H1 (cell line): ENCODE measurements around the gene PCSK4. TPM values are rescaled to one million over a fixed set of nuclear protein-coding genes. Genes with fewer than 3 reads are reported as not detected.

ENCODE experiments used
- CTCF ChIA-PET: fragments of 300-600 bp; sonication (Branson Sonifier 250); formaldehyde crosslinking; loops from one replicate; lab custom pipeline; 2021; ENCODE audit not compliant: partially characterized antibody; lab: Charles Lee
- POLR2A ChIA-PET: fragments of 300-600 bp; sonication (Branson Sonifier 250); formaldehyde crosslinking; loops from one replicate; lab custom pipeline; 2021; ENCODE audit warnings: inconsistent platforms; ENCODE audit not compliant: partially characterized antibody; lab: Charles Lee
- DNase-seq, 2 experiments: peaks; one replicate each; pipeline versions ENCODE4 v3.0.0 to v3.0.0-alpha.2; 2010 to 2022; ENCODE audit warnings: low spot score in 2 of 2, low read depth in 1 of 2, mixed read lengths in 1 of 2
- FAIRE-seq: peaks from 2 replicates; lab custom pipeline; 2011; peaks lifted over from hg19 to GRCh38; lab: Jason Lieb, UNC
- H2AFZ ChIP-seq: 2 replicates; pipeline ENCODE4 v1.8.1; 2012; ENCODE audit warnings: low read length, inconsistent platforms
- H2AK5ac ChIP-seq: 2 replicates; pipeline ENCODE4 v1.6.1; 2013; ENCODE audit warnings: low read depth, low read length
- H2BK120ac ChIP-seq: replicated peaks from 2 replicates; pipeline ENCODE3; 2013; ENCODE audit warnings: low read depth, low read length, inconsistent platforms
- H2BK12ac ChIP-seq: 2 replicates; pipeline ENCODE4 v1.6.1; 2013; ENCODE audit warnings: low read depth, low read length
- H2BK15ac ChIP-seq: 2 replicates; pipeline ENCODE4 v1.6.1; 2013; ENCODE audit warnings: low read length
- H2BK20ac ChIP-seq: 2 replicates; pipeline ENCODE4 v1.6.1; 2013; ENCODE audit warnings: low read length
- H2BK5ac ChIP-seq: 2 replicates; pipeline ENCODE4 v1.6.1; 2013; ENCODE audit warnings: low read depth, low read length
- H3K14ac ChIP-seq: 2 replicates; pipeline ENCODE4 v1.6.1; 2013; ENCODE audit warnings: inconsistent platforms; ENCODE audit not compliant: insufficient read length
- H3K18ac ChIP-seq: 2 replicates; pipeline ENCODE4 v1.6.1; 2013; ENCODE audit warnings: low read length; ENCODE audit errors: extremely low read depth
- H3K23ac ChIP-seq: 2 replicates; pipeline ENCODE4 v1.6.1; 2013; ENCODE audit warnings: inconsistent platforms; ENCODE audit not compliant: insufficient read length
- H3K23me2 ChIP-seq: 2 replicates; pipeline ENCODE4 v1.6.1; 2013; ENCODE audit warnings: low read depth, low read length
- H3K27ac ChIP-seq: 2 replicates; pipeline ENCODE4 v1.6.1; 2011; ENCODE audit warnings: low read depth, low read length, inconsistent platforms
- H3K27me3 ChIP-seq, 4 experiments: replicated peaks in 1 of 4; 1 replicate in 1 of 4; 2 replicates in 3 of 4; pipeline versions ENCODE4 v1.6.1 to v1.8.1; 2011 to 2013; ENCODE audit warnings: low read length in 3 of 4, mild to moderate bottlenecking in 3 of 4, inconsistent platforms in 2 of 4, mixed read lengths in 2 of 4, moderate library complexity in 1 of 4; ENCODE audit not compliant: control insufficient read depth in 3 of 4, insufficient read depth in 3 of 4; ENCODE audit errors: extremely low read depth in 1 of 4
- H3K36me3 ChIP-seq, 4 experiments: 2 replicates each; pipeline versions ENCODE4 v1.6.1 to v1.8.1; 2011 to 2013; ENCODE audit warnings: mild to moderate bottlenecking in 4 of 4, low read length in 3 of 4, moderate library complexity in 2 of 4, control low read depth in 1 of 4, inconsistent platforms in 1 of 4; ENCODE audit not compliant: insufficient read depth in 4 of 4, control insufficient read depth in 2 of 4
- H3K4ac ChIP-seq: replicated peaks from 2 replicates; pipeline ENCODE3; 2013; ENCODE audit warnings: low read length, low read depth, mixed read lengths, inconsistent platforms; ENCODE audit not compliant: insufficient read length
- H3K4me1 ChIP-seq, 4 experiments: replicated peaks in 1 of 4; 1 replicate in 1 of 4; 2 replicates in 3 of 4; pipeline versions ENCODE4 v1.6.1 to v1.8.1; 2011 to 2013; ENCODE audit warnings: low read length in 3 of 4, inconsistent platforms in 2 of 4, mixed read lengths in 1 of 4; ENCODE audit not compliant: insufficient read depth in 4 of 4, control insufficient read depth in 3 of 4
- H3K4me2 ChIP-seq, 2 experiments: 2 replicates each; pipeline versions ENCODE4 v1.6.1 to v1.8.1; 2011 to 2013; ENCODE audit warnings: low read depth in 2 of 2, low read length in 2 of 2, control low read depth in 1 of 2, inconsistent platforms in 1 of 2, mild to moderate bottlenecking in 1 of 2; ENCODE audit not compliant: insufficient read depth in 1 of 2
- H3K4me3 ChIP-seq, 4 experiments: fragments of 200-600, 300-600 bp in 1 of 4; sonication (generic), shearing (Covaris generic), sonication (Bioruptor Twin) in 1 of 4; 2 replicates each; pipeline versions ENCODE4 v1.5.1 to v1.8.1; 2011 to 2016; ENCODE audit warnings: low read length in 4 of 4, low read depth in 3 of 4, control low read depth in 2 of 4, inconsistent platforms in 2 of 4, mild to moderate bottlenecking in 2 of 4, mixed read lengths in 1 of 4, moderate library complexity in 1 of 4; ENCODE audit not compliant: insufficient read depth in 2 of 4; ENCODE audit errors: extremely low read depth in 1 of 4
- H3K56ac ChIP-seq: replicated peaks from 2 replicates; pipeline ENCODE3; 2013; ENCODE audit warnings: low read depth, mild to moderate bottlenecking, mixed read lengths, low read length, inconsistent platforms; ENCODE audit not compliant: insufficient read length
- H3K79me1 ChIP-seq: 2 replicates; pipeline ENCODE4 v1.6.1; 2013; ENCODE audit warnings: low read depth, low read length, control low read depth
- H3K79me2 ChIP-seq, 2 experiments: 2 replicates each; pipeline versions ENCODE4 v1.6.1 to v1.8.1; 2012 to 2013; ENCODE audit warnings: low read length in 2 of 2, mild to moderate bottlenecking in 2 of 2, inconsistent platforms in 1 of 2; ENCODE audit not compliant: insufficient read depth in 2 of 2, control insufficient read depth in 1 of 2
- H3K9ac ChIP-seq, 4 experiments: replicated peaks in 1 of 4; 1 replicate in 1 of 4; 2 replicates in 3 of 4; pipeline versions ENCODE4 v1.6.1 to v1.8.1; 2011 to 2013; ENCODE audit warnings: low read depth in 3 of 4, low read length in 3 of 4, control low read depth in 2 of 4, mild to moderate bottlenecking in 2 of 4, moderate library complexity in 2 of 4, inconsistent platforms in 1 of 4; ENCODE audit errors: extremely low read depth in 1 of 4
- H3K9me3 ChIP-seq, 2 experiments: 2 replicates each; pipeline versions ENCODE4 v1.6.1 to v1.8.1; 2012 to 2013; ENCODE audit warnings: mild to moderate bottlenecking in 2 of 2, moderate library complexity in 2 of 2, control low read depth in 1 of 2, inconsistent platforms in 1 of 2, low read depth in 1 of 2, low read length in 1 of 2, mixed read lengths in 1 of 2; ENCODE audit not compliant: insufficient read depth in 2 of 2
- H4K20me1 ChIP-seq, 2 experiments: replicated peaks in 1 of 2; 2 replicates each; pipeline versions ENCODE3 to v1.8.1; 2011 to 2013; ENCODE audit warnings: inconsistent platforms in 2 of 2, low read length in 2 of 2, mild to moderate bottlenecking in 1 of 2; ENCODE audit not compliant: insufficient read depth in 2 of 2, control insufficient read depth in 1 of 2
- H4K5ac ChIP-seq: 2 replicates; pipeline ENCODE4 v1.6.1; 2013; ENCODE audit warnings: low read length, low read depth, mixed read lengths, inconsistent platforms; ENCODE audit not compliant: insufficient read length
- H4K8ac ChIP-seq: 2 replicates; pipeline ENCODE4 v1.8.0; 2013; ENCODE audit warnings: mild to moderate bottlenecking, moderate library complexity, low read length, inconsistent platforms; ENCODE audit not compliant: insufficient read depth; ENCODE audit errors: extremely low read depth
- H4K91ac ChIP-seq: replicated peaks from 2 replicates; pipeline ENCODE3; 2013; ENCODE audit warnings: low read length, mixed read lengths, inconsistent platforms; ENCODE audit not compliant: insufficient read length
- ASH2L ChIP-seq: fragments of 200-600, 300-600 bp; sonication (generic); IDR thresholded peaks from one replicate; pipeline ENCODE4 v1.7.1; 2017; ENCODE audit warnings: low read length
- BACH1 ChIP-seq: IDR thresholded peaks from 2 replicates; pipeline ENCODE4 v1.6.1; 2012; ENCODE audit warnings: low read length, improper control_type of control experiment
- EGR1 ChIP-seq: IDR thresholded peaks from 2 replicates; pipeline ENCODE4 v1.6.1; 2011; ENCODE audit warnings: low read depth, low read length, borderline replicate concordance
- EZH2 ChIP-seq: fragments of 200-600 bp; sonication (generic); IDR thresholded peaks from 2 replicates; pipeline ENCODE4 v1.7.1; 2012; ENCODE audit warnings: low read depth, mild to moderate bottlenecking, moderate library complexity, low read length, inconsistent platforms; ENCODE audit not compliant: severe bottlenecking
- GABPA ChIP-seq: IDR thresholded peaks from 2 replicates; pipeline ENCODE4 v1.6.1; 2011; ENCODE audit warnings: mild to moderate bottlenecking, low read length, moderate library complexity, borderline replicate concordance; ENCODE audit not compliant: insufficient read depth
- GTF2F1 ChIP-seq: IDR thresholded peaks from 2 replicates; pipeline ENCODE4 v1.6.1; 2012; ENCODE audit warnings: low read depth, low read length, improper control_type of control experiment, borderline replicate concordance
- HDAC2 ChIP-seq, 2 experiments: fragments of 300-600 bp in 1 of 2; sonication (generic) in 1 of 2; IDR thresholded peaks; 2 replicates each; pipeline ENCODE4 v1.6.1; 2011 to 2012; ENCODE audit warnings: low read depth in 2 of 2, low read length in 2 of 2, mild to moderate bottlenecking in 2 of 2, moderate library complexity in 2 of 2, borderline replicate concordance in 1 of 2, inconsistent platforms in 1 of 2
- PHF8 ChIP-seq: fragments of 200-600 bp; sonication (generic); conservative IDR thresholded peaks from 2 replicates; pipeline ENCODE4 v1.7.1; 2012; ENCODE audit warnings: low read depth, mild to moderate bottlenecking, inconsistent platforms, low read length, moderate library complexity
- POLR2A ChIP-seq, 2 experiments: IDR thresholded peaks; 1 replicate in 1 of 2; 2 replicates in 1 of 2; pipeline ENCODE4 v1.6.1; 2011; ENCODE audit warnings: low read depth in 2 of 2, low read length in 2 of 2, mild to moderate bottlenecking in 2 of 2; ENCODE audit errors: control extremely low read depth in 1 of 2
- TAF7 ChIP-seq: optimal IDR thresholded peaks from 2 replicates; pipeline ENCODE3; 2011; ENCODE audit warnings: low read depth, mild to moderate bottlenecking, inconsistent platforms, low read length, moderate library complexity, borderline replicate concordance
- ZNF274 ChIP-seq: IDR thresholded peaks from 2 replicates; pipeline ENCODE4 v1.7.0; 2012; ENCODE audit warnings: low read length, borderline replicate concordance; ENCODE audit errors: extremely low read depth
- WGBS, 2 experiments: shearing (Covaris generic) in 1 of 2; methylation state at CpG; one replicate each; pipeline versions ENCODE4 v1.1.6 to v1.1.7; 2013 to 2015; ENCODE audit warnings: low lambda C conversion rate in 2 of 2, mixed read lengths in 2 of 2, inconsistent platforms in 1 of 2, low coverage in 1 of 2, missing lambda C conversion rate in 1 of 2; ENCODE audit not compliant: insufficient replicate concordance in 2 of 2, insufficient coverage in 1 of 2, insufficient read length in 1 of 2; ENCODE audit errors: extremely low coverage in 1 of 2, missing lambda C conversion rate in 1 of 2; 5-methylcytosine and 5-hydroxymethylcytosine counted together
- polyA plus RNA-seq, 7 experiments: library from polyadenylated mRNA; depleted of rRNA in 3 of 7; stranded (reverse) in 5 of 7; unstranded in 2 of 7; fragments of >200 nt in 5 of 7; fragments of 200-250 nt in 2 of 7; gene quantifications; 1 replicate in 5 of 7; 2 replicates in 1 of 7; 4 replicates in 1 of 7; pipeline versions ENCODE4 v1.2.1 to v1.2.3, GENCODE V29; 2011 to 2013; ENCODE audit warnings: missing spikeins in 2 of 7, mixed read lengths in 2 of 7
- total RNA-seq: library from RNA; stranded (reverse); fragmentation: NEBNext Ultra II Directional; extraction: Animal tissue kit (Norgen Biotek cat#: 25700); gene quantifications from 2 replicates; pipeline ENCODE4 v1.2.1, GENCODE V29; 2021

Gene PCSK4
- total and polyA plus RNA-seq, 2 of the 8 experiments (the other 6 are each of a cell fraction or from before 2014, with no cell fraction given), result 9.8 to 10.7 TPM

DNA sequence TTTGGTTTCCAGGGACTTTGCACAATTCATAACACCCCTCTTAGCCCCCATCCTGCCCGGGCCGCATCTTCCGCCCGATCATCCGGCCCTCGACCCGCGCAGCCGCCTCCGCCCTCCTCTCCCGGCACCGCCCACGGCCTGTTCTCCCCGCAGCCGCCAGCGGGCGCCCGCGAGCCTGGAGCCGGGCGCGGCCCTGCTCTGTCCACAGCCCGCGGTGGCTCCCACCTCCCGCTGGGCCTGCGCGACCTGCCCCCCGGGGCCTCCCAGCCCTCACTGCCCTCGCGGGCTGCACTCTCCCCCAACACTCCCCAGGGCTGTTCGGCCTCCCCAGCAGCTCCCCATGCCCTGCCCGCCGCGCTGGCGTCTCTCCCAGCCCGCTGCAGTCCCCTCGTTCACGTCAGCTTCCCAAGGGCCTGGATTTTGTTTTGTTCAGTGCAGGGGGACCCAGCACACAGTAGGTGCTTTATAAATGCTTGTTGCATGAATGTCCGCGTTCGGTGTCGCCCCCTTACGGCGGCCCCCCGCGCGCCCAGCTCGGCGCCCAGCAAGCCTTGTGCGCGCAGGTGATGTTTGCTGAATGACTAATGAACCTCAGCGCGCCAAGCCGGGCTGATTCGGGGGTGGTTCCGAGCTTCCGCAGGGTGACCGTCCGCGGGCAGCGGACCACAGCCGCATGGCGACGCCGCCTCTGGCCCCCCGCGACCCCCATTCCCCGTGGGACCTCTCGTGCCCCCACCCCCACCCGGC lies 44.8 kb downstream of the PCSK4 start:
- ChIA-PET CTCF (interaction anchor here (0.7 to 5.6 kb wide), 12 partner anchors 10 to 179 kb away, joined by 3 to 54 read pairs (median 6); no protein-coding TSS in a partner anchor), POLR2A (interaction anchor here (0.8 to 7.6 kb wide), 12 partner anchors 9 to 176 kb away, joined by 3 to 109 read pairs (median 5); partner anchors contain the start of genes APC2 and CIRBP)
- no peak overlapping the region; the same call in 1 of the 2 replicates for H3K18ac ChIP-seq
- peaks cover 0 to 4% of the 10 kb centered on the region in 2 experiments; a peak in 1 of 4 replicates for H3K79me2 ChIP-seq
- no peak overlapping the region for H3K27ac ChIP-seq
- no peak overlapping the region for H4K5ac ChIP-seq
- no peak overlapping the region for H2AK5ac ChIP-seq
- H3K23me2 ChIP-seq, result peaks cover 4% of the 10 kb centered on the region; the same call in 1 of the 2 replicates
- H2AFZ ChIP-seq, result no peak overlapping the region
- DNase-seq (peak in 1 of 2 experiments; percentile 95), FAIRE-seq (no peak)
- no peak overlapping the region for H4K91ac ChIP-seq
- no peak overlapping the region for H3K23ac ChIP-seq
- H2BK5ac ChIP-seq, result no peak overlapping the region; the same call in 1 of the 2 replicates
- H4K20me1 ChIP-seq, result peaks cover 19 to 20% of the 10 kb centered on the region in 2 experiments
- peaks cover 0 to 18% (median 7%) of the 10 kb centered on the region in 4 experiments; a peak in 5 of 7 replicates for H3K4me1 ChIP-seq
- no peak overlapping the region for H3K9ac ChIP-seq
- H3K56ac ChIP-seq, result no peak overlapping the region
- no peaks in the 10 kb centered on the region for H3K9me3 ChIP-seq
- peak overlapping the region; percentile 49 to 74 (median 66) for H3K4me3 ChIP-seq
- H3K4ac ChIP-seq, result no peak overlapping the region
- peak overlapping the region; percentile 72; the same call in 1 of the 2 replicates for H2BK15ac ChIP-seq
- no peak overlapping the region for H2BK20ac ChIP-seq
- H3K14ac ChIP-seq, result no peak overlapping the region
- H2BK120ac ChIP-seq, result no peak overlapping the region
- no peak overlapping the region for H2BK12ac ChIP-seq
- peak overlapping the region; percentile 11 to 76 for H3K4me2 ChIP-seq
- peak overlapping the region; percentile 69; the same call in 1 of the 2 replicates for H4K8ac ChIP-seq
- peaks cover 19 to 23% (median 22%) of the 10 kb centered on the region in 4 experiments for H3K36me3 ChIP-seq
- peaks cover 26 to 41% (median 38%) of the 10 kb centered on the region in 4 experiments for H3K27me3 ChIP-seq
- peaks cover 3% of the 10 kb centered on the region for H3K79me1 ChIP-seq
- 8% methylated on average over 51 of the region's 70 CpGs; no CpG with 5 or more reads in 1 of the 2 experiments for WGBS, 2 experiments
- TF ChIP-seq EZH2, result peak; percentile 33
- TF ChIP-seq EGR1, result peak; percentile 90
- TF ChIP-seq GTF2F1, result no peak
- 0 out of 2 replicates have a peak, but pooled peaks have one; percentile 29 for TF ChIP-seq PHF8
- peak; percentile 50 for TF ChIP-seq ASH2L
- peak; percentile 19; the same call in 1 of the 2 replicates for TF ChIP-seq GABPA
- TF ChIP-seq HDAC2 (IDR thresholded peaks at IDR 0.05; ENCODE audit: borderline replicate concordance in 1 of 2, low read depth in 2 of 2, low read length in 2 of 2), result peak; percentile 65 to 79; a peak in 2 of 4 replicates
- TF ChIP-seq POLR2A (IDR thresholded peaks at IDR 0.05; ENCODE audit: control extremely low read depth in 1 of 2, low read depth in 2 of 2, low read length in 2 of 2), result no peak
- peak; percentile 71; the same call in 1 of the 2 replicates for TF ChIP-seq BACH1
- TF ChIP-seq TAF7, result no peak
- TF ChIP-seq ZNF274, result no peak
